Breast epithelium (tissue), 4 donors: Measurements from ENCODE around the gene PTPN4. TPM values are rescaled to one million over a fixed set of nuclear protein-coding genes. Genes with fewer than 3 reads are reported as not detected.
"Not testable (repeated sequence)": the region's sequence is repeated elsewhere in the genome, so short reads cannot be mapped to it uniquely, and the experiment has no call there.

ENCODE experiments used
- DNase-seq, 2 donors: peaks; one replicate each; pipeline ENCODE4 v3.0.0-alpha.2; 2019; ENCODE audit warnings: low spot score in 2 of 2
- H3K27ac ChIP-seq, 2 donors: fragments of 200-600 bp; sonication (generic) in 1 of 2; one replicate each; pipeline ENCODE4 v1.5.1; 2016 to 2019; ENCODE audit warnings: mild to moderate bottlenecking in 1 of 2
- H3K27me3 ChIP-seq, 2 donors: fragments of 200-600 bp; sonication (generic) in 1 of 2; one replicate each; pipeline versions ENCODE4 v1.5.1 to v1.6.0; 2017 to 2019; ENCODE audit warnings: control low read depth in 1 of 2, mild to moderate bottlenecking in 1 of 2
- H3K36me3 ChIP-seq: fragments of 200-600 bp; one replicate; pipeline ENCODE4 v1.5.1; 2019
- H3K4me1 ChIP-seq, 2 donors: fragments of 200-600 bp; sonication (generic); one replicate each; pipeline ENCODE4 v1.5.1; 2016 to 2019; ENCODE audit warnings: control low read depth in 1 of 2
- H3K4me3 ChIP-seq, 3 donors: fragments of 200-600 bp; sonication (generic); 1 replicate in 2 of 3; 2 replicates in 1 of 3; pipeline ENCODE4 v1.5.1; 2016 to 2019; ENCODE audit warnings: mild to moderate bottlenecking in 3 of 3, moderate library complexity in 2 of 3
- H3K9me3 ChIP-seq, 2 donors: fragments of 200-600 bp; sonication (generic) in 1 of 2; one replicate each; pipeline ENCODE4 v1.5.1; 2016 to 2019; ENCODE audit warnings: control low read depth in 1 of 2
- POLR2A ChIP-seq: fragments of 450-650 bp; IDR thresholded peaks from one replicate; pipeline ENCODE4 v1.6.1; 2016; ENCODE audit warnings: antibody characterized with exemption, mild to moderate bottlenecking, moderate library complexity
- POLR2AphosphoS5 ChIP-seq, 3 donors: sonication (generic); formaldehyde crosslinking; IDR thresholded peaks; one replicate each; pipeline ENCODE4 v1.6.1; 2017; ENCODE audit warnings: antibody characterized with exemption in 3 of 3
- intact Hi-C: fragments of 100-400 bp; cut with DNase I; formaldehyde crosslinking; loops from one replicate; pipeline ENCODE4 v1.15.1; 2023; ENCODE audit warnings: low total_unique reads
- total RNA-seq, 3 donors: library from RNA; depleted of rRNA; stranded (reverse); fragments of >200 nt; gene quantifications; one replicate each; pipeline ENCODE4 v1.1.0, GENCODE V29; 2016
- TF ChIP-seq, protein P1 (sequence below), 3 donors: fragments of 450-650 bp; IDR thresholded peaks; one replicate each; pipeline ENCODE4 v1.5.1; 2016 to 2017; ENCODE audit warnings: antibody characterized with exemption in 3 of 3, mild to moderate bottlenecking in 3 of 3, moderate library complexity in 3 of 3

The PTPN4 gene
- total RNA-seq, 3 donors from 2014 or later, result 29.1 to 49.6 (median 38.7) TPM

- TF ChIP-seq POLR2AphosphoS5 (IDR thresholded peaks at IDR 0.05), result no peak
- TF ChIP-seq POLR2A, result no peak
- TF ChIP-seq, protein P1, sequence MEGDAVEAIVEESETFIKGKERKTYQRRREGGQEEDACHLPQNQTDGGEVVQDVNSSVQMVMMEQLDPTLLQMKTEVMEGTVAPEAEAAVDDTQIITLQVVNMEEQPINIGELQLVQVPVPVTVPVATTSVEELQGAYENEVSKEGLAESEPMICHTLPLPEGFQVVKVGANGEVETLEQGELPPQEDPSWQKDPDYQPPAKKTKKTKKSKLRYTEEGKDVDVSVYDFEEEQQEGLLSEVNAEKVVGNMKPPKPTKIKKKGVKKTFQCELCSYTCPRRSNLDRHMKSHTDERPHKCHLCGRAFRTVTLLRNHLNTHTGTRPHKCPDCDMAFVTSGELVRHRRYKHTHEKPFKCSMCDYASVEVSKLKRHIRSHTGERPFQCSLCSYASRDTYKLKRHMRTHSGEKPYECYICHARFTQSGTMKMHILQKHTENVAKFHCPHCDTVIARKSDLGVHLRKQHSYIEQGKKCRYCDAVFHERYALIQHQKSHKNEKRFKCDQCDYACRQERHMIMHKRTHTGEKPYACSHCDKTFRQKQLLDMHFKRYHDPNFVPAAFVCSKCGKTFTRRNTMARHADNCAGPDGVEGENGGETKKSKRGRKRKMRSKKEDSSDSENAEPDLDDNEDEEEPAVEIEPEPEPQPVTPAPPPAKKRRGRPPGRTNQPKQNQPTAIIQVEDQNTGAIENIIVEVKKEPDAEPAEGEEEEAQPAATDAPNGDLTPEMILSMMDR (IDR thresholded peaks at IDR 0.05), result no peak
- H3K27ac ChIP-seq, result no peak overlapping the region
- no peak overlapping the region for H3K4me3 ChIP-seq
- DNase-seq, result no peak
- H3K36me3 ChIP-seq, result no peaks in the 10 kb centered on the region
- intact Hi-C loops, result no loop called here
- H3K9me3 ChIP-seq, result no peaks in the 10 kb centered on the region
- H3K27me3 ChIP-seq, result no peaks in the 10 kb centered on the region
- no peaks in the 10 kb centered on the region for H3K4me1 ChIP-seq
Measured at GRCh38 chr2:120017201-120017600, 257.5 kb downstream of the PTPN4 start.

DNA sequence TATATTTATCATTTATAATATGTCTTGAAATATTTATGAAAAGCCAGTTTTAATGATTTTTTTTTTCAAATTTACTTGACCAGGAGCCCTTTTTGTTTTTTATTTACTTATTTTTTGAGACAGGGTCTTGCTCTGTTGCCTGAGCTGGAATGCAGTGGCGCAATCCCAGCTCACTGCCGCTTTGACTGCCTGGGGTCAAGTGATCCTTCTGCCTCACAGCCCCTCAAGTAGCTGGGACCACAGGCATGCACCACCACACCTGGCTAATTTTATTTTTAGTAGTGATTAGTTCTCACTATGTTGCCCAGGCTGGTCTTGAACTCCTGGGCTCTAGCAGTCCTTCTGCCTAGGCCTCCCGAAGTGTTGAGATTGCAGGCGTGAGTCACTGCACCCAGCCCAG, 258.8 kb downstream of the PTPN4 start:
- peaks cover 0 to 3% of the 10 kb centered on the region in 2 donors for H3K9me3 ChIP-seq
- DNase-seq, result no peak
- no peaks in the 10 kb centered on the region for H3K36me3 ChIP-seq
- H3K4me1 ChIP-seq, result no peaks in the 10 kb centered on the region
- no peak overlapping the region for H3K4me3 ChIP-seq
- H3K27ac ChIP-seq, result no peak overlapping the region
- intact Hi-C loops, result no loop called here
- TF ChIP-seq POLR2A, result no peak
- H3K27me3 ChIP-seq, result no peaks in the 10 kb centered on the region

DNA sequence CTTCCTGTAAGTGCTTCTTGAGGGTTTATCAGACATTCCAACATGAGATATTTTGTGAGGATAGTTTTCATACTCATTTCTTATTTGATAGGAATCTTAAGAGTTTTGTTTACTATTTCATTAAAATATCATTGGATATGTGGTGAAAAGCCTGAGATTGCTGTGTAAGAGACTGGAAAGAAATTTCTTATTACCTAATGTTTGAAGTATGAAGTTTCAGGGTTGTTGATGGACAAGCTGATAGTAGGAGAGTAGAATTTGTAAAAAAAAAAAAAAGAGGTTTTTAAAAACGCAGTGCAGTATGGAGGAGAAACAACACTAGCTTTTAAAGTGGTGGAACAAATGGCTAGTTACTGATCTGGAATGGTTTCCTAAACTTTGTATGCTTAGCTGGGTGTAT, 260.8 kb downstream of the PTPN4 start:
- Histone ChIP-seq H3K4me1 (no peaks in the 10 kb centered on the region), H3K27me3 (no peaks in the 10 kb centered on the region), H3K27ac (no peak overlapping the region), H3K9me3 (peaks cover 0 to 3% of the 10 kb centered on the region in 2 donors), H3K36me3 (no peaks in the 10 kb centered on the region), H3K4me3 (no peak overlapping the region)
- DNase-seq, result no peak
- TF ChIP-seq POLR2AphosphoS5 (IDR thresholded peaks at IDR 0.05) (no peak), POLR2A (no peak)
- TF ChIP-seq, protein P1 (IDR thresholded peaks at IDR 0.05), result no peak
- intact Hi-C loops, result no loop called here

GRCh38 chr2:120022505-120022904, 262.8 kb downstream of the PTPN4 start:
- H3K36me3 ChIP-seq, DNase-seq, H3K27me3 ChIP-seq, H3K9me3 ChIP-seq, H3K27ac ChIP-seq, H3K4me3 ChIP-seq, H3K4me1 ChIP-seq, intact Hi-C loops: not testable (repeated sequence)

DNA sequence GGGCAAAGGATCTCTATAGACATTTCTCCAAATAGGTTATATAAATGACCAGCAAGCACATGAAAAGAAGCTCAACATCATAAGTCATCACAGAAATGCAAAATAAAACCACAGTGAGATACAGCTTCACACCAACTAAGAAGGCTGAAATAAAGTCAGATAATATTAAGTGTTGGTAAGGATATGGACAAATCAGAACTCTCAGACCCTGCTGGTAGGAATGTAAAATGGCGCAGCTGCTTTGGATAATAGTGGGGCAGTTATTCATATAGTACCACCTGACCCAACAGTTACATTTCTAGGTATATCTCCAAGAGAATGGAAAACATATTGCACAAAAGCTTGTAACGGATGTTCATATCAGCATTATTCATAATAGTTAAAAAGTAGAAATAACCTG, 267.2 kb downstream of the PTPN4 start:
- no peaks in the 10 kb centered on the region for H3K4me1 ChIP-seq
- no peak for TF ChIP-seq POLR2AphosphoS5 (IDR thresholded peaks at IDR 0.05)
- TF ChIP-seq POLR2A, result no peak
- TF ChIP-seq, protein P1 (IDR thresholded peaks at IDR 0.05), result no peak
- H3K4me3 ChIP-seq, result no peak overlapping the region
- peaks cover 0 to 3% of the 10 kb centered on the region in 2 donors for H3K9me3 ChIP-seq
- H3K27me3 ChIP-seq, result no peaks in the 10 kb centered on the region
- intact Hi-C loops, result no loop called here
- DNase-seq, result no peak
- H3K27ac ChIP-seq, result no peak overlapping the region
- no peaks in the 10 kb centered on the region for H3K36me3 ChIP-seq

DNA sequence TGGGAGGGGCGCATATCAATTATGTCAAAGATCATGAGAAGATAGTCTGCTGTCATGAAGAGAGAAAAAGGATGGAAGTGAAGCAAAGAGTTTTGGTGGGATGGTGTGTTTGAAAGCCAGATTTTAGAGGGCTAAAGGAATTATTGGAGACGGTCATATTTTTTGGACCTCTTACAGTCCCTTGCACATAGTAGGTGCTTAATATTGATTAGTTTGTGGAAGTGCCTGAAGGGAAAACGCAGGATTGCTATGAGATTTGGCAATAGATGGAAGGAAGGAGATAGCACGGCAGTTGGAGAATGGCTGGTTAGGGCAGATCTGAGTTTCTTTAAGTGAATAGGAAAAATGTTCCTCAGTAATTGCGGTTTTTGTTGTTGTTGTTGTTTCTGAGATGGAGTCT, 269.1 kb downstream of the PTPN4 start:
- TF ChIP-seq, protein P1 (IDR thresholded peaks at IDR 0.05), result no peak
- TF ChIP-seq POLR2AphosphoS5 (IDR thresholded peaks at IDR 0.05) (no peak), POLR2A (no peak)
- H3K4me3 ChIP-seq, result no peak overlapping the region
- no peaks in the 10 kb centered on the region for H3K27me3 ChIP-seq
- no peak overlapping the region for H3K27ac ChIP-seq
- no peaks in the 10 kb centered on the region for H3K9me3 ChIP-seq
- no peaks in the 10 kb centered on the region for H3K36me3 ChIP-seq
- no peaks in the 10 kb centered on the region for H3K4me1 ChIP-seq
- intact Hi-C loops, result no loop called here
- DNase-seq, result no peak
